GM20000 (cell line): Measurements from ENCODE around the gene TENT5C.

ENCODE experiments used
- DNase-seq: peaks from one replicate; pipeline ENCODE4 v3.0.0; 2012; ENCODE audit warnings: low spot score
- TF ChIP-seq, protein P1 (sequence below): IDR thresholded peaks from 2 replicates; pipeline ENCODE4 v1.5.1; 2012; ENCODE audit warnings: mild to moderate bottlenecking, control low read depth; ENCODE audit errors: extremely low read depth, missing control alignments

Gene TENT5C

DNA sequence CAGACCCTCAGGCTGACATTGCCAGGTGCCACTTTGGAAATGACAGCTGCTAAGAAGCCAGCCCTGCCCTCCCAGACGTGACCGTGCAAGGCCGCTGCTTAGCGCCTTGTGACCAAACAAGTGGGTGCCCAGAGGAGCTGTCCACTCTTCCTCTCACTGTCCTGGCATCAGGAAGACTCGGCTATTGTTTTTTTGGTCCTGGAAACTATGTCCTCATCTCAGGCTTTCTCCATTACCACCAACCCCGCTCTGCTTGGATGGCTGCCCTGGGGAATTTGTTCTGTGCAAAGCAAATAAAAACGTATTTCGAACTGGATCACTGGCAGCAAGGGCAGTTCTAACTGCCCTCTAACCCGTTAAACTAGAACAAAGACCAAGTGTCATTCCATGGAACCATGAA lies 13.7 kb upstream of the TENT5C start:
- DNase-seq: no peak
- TF ChIP-seq, protein P1, sequence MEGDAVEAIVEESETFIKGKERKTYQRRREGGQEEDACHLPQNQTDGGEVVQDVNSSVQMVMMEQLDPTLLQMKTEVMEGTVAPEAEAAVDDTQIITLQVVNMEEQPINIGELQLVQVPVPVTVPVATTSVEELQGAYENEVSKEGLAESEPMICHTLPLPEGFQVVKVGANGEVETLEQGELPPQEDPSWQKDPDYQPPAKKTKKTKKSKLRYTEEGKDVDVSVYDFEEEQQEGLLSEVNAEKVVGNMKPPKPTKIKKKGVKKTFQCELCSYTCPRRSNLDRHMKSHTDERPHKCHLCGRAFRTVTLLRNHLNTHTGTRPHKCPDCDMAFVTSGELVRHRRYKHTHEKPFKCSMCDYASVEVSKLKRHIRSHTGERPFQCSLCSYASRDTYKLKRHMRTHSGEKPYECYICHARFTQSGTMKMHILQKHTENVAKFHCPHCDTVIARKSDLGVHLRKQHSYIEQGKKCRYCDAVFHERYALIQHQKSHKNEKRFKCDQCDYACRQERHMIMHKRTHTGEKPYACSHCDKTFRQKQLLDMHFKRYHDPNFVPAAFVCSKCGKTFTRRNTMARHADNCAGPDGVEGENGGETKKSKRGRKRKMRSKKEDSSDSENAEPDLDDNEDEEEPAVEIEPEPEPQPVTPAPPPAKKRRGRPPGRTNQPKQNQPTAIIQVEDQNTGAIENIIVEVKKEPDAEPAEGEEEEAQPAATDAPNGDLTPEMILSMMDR: no peak

DNA sequence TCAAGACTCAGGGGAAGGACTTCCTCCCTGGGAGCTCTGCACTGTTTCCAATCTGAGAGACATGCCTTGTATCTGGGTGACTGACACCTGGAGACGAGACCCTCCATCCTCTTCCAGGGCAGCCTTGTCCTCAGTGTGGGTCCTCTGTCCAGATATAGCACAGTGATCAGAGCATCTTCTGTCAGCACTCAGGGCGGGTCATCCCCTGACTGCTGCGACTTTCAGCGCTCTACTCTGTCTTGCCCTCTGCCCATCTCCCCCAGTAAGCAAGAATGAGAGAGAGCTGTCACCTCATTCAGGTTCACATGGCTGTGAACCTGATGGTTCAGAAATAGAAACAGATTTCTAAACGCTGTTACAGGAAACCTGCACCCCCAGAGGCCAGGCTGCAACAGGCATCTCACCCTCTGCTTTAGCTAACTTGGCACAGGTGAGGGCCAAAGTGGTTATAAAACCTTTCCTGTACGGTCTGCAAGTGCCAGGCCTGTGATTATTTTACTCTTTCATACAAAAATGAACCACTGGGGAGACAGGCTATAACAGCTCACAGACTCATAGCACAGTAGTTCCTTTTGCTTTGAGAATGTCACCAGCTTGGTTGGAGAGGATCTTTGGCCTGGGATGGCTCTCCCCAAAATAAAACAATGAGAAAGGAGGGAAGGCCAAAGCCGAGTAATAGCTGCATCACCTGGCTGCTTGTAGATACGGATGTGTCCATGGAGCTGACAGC lies 11.4 kb upstream of the TENT5C start:
- TF ChIP-seq, protein P1: no peak
- DNase-seq: no peak

DNA sequence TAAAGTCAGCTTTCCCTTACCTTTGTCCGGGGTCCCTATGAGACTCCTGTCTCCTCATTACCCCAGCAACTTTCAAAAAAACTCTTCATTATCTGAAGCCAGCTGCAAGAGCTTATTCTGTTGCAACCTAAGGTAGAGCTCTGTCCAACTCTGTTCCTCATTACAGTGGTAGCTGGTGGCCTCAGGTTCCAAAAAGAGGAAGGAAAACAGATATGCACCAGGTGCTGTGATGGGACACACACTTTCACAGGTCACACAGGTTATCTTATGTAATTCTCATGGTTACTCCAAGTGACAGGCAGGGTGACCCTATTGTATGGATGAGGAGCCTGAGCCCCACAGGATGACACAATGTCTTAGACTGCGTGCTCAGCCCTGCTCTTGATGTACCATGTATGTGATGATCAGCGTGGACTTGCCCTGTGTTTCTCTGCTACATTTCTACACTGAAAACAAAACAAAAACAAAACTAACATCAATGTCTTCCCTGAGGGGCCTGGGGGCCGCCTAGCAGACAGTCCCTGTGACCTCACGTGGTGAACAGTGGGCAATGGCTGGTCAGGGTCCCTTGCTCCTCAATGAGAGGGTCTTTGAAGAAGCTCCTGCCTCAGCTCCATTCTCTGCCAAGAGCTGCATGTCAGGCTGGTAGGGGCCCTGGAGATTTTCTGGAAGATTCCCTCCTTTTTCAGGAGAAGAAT lies 9.7 kb upstream of the TENT5C start:
- no peak for DNase-seq
- TF ChIP-seq, protein P1: no peak

DNA sequence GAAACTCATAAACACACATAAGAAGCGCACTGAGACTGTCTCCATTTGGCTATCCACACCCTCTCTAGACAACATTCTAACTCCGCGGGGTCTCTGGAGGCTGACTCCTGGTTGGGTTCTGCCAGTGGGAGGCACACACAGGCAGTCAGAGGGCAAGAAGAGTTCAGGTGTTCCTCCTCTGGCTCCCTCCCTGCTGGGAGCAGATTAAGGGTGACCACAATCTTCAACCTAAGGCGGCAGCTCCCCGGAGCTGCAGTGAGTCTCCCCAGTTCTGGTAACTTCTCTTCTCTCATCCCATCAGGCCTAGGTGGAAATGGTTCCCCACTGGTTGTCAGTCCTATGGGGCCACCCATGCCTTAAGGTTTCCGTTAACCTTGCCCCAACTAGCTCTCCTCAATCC lies 7.4 kb upstream of the TENT5C start:
- DNase-seq: no peak
- TF ChIP-seq, protein P1: no peak

DNA sequence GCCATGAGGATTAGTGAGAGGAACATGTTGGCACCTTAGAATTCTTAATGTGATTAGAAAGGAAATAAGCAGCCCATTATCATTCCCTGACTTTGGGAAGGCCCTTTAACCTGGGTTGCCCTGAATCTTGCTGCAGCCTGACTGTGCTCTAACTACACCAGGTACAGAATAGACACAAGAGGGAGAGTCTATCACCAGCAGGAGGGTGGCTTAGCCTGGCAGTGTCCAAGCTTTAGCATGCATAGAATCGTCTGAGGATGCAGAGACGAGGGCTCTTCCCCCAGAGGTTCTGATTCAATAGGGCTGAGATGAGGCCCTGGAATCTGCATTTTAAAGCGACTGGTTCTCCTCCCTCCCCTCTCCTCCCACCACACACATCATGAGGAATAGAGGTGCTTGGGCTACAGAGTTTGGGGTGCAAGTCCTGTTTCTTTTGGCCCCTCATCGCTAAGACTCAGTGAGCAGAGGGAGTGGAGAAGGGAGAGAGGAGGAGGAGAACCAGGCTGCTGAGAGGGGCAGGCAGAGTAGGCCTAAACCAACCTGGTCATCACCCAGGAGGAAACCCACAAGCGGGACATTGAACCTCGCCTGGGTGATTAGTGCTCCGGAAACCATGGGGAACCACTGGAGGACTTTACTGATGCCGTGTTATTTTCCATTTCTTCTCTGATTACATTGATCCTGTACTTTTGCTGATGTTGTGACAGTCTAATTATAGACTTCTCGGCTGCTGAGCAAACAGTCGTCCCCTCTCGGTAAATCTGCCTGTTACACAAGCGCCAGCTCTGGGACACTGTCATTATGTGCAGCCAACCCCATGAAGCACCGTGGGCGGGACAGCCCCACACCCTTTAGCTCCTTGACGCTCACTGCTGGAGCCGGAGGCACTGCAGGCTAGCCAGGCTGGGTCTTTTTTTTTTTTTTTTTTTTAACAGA lies 6.3 kb upstream of the TENT5C start:
- DNase-seq: no peak
- TF ChIP-seq, protein P1: no peak

DNA sequence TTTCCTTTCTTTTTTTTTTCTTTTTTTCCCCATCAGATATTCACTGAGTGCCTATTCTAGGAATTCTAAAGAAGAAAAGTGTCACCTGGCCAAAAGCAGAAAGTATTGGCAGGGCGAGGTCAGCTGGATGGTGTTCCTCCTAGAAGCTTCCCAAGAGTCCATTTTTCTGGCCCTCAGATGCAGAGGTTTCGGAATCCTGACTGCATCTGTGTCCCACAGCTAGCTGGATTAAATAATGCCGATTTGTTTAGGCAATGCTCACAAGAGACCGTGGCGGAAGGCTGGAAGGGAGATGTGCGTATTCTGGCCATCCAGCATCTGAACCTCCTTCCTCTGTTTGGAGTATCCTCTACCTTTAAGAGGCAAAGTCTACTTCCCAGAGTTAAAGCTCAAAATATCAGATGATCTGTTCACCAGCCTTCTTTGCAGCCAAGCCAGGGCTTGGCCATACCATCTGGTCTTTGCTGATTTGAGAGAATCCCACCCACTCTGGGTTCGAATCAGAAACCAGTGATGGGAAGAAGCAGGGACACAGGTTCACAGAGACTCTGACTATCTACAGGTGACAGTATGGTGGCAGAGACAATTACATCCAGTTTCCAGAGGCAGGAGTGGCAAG lies 5.4 kb upstream of the TENT5C start:
- TF ChIP-seq, protein P1: no peak

DNA sequence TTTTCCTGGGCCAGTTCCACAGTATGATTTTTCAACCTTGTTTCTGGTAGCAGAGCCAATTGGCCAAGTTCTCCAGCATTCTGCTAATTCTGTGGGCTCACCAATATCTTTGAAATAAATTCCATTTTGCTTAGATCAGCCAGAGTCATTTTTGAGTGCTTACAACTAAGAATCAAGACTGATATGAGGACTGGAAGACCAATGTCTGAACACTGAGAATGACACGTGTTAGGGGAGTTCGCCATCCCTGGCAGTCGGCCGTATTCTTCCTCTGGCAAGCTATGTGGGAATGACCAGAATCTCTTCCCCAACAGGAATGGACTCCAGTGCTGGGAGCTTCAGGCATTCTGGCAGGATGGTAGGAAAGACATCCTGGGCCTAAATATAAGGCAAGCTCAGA lies 4.9 kb upstream of the TENT5C start:
- TF ChIP-seq, protein P1: no peak

More for the DNA sequence above, 5.4 kb upstream of the TENT5C start:
- no peak for DNase-seq

More for the DNA sequence above, 4.9 kb upstream of the TENT5C start:
- DNase-seq: no peak
